ENCODE measurements around the gene SDK2. TPM values are rescaled to one million over a fixed set of nuclear protein-coding genes. Genes with fewer than 3 reads are reported as not detected.

The SDK2 gene
- polyA plus RNA-seq, 2 of the 4 experiments (the other 2 are of a cell fraction), result 0.36 to 0.57 TPM

GRCh38 chr17:73445466-73445865, 198.8 kb downstream of the SDK2 start:
- FAIRE-seq (no peak), DNase-seq (ENCODE audit: low read depth in 1 of 2, low spot score in 1 of 2) (no peak), ATAC-seq (no peak)
- Histone ChIP-seq H3K4me3 (no peak overlapping the region), H3K4me1 (no peaks in the 10 kb centered on the region), H3K9me3 (no peaks in the 10 kb centered on the region), H3K4me2 (no peak overlapping the region), H3K27ac (no peak overlapping the region)
- ChIA-PET POLR2A (no interaction called here), CTCF (interaction anchor here (0.6 to 3.3 kb wide), 6 partner anchors 8 to 730 kb away, joined by 3 to 29 read pairs (median 4); no protein-coding TSS in a partner anchor)
- 75% methylated on average over 7 of the region's 7 CpGs for WGBS (ENCODE audit: missing lambda C conversion rate)
- TF ChIP-seq RFX5 (IDR thresholded peaks at IDR 0.05) (no peak), FOSB (CRISPR knock-in tag; IDR thresholded peaks at IDR 0.05) (no peak), NFE2L2 (conservative IDR thresholded peaks at IDR 0.05; ENCODE audit: low read length) (no peak), BHLHE40 (IDR thresholded peaks at IDR 0.05; ENCODE audit: low read depth, low read length) (no peak), ATOH8 (CRISPR knock-in tag; IDR thresholded peaks at IDR 0.05; ENCODE audit: low read depth) (no peak), RCOR1 (IDR thresholded peaks at IDR 0.05; ENCODE audit: low read depth, low read length) (no peak), MAZ (IDR thresholded peaks at IDR 0.05; ENCODE audit: borderline replicate concordance, low read depth, low read length) (no peak), HES2 (IDR thresholded peaks at IDR 0.05) (no peak), HDAC2 (IDR thresholded peaks at IDR 0.05) (no peak), CHD4 (IDR thresholded peaks at IDR 0.05; ENCODE audit: borderline replicate concordance) (no peak), EHMT2 (IDR thresholded peaks at IDR 0.05; ENCODE audit: low read depth) (no peak), HMGXB4 (CRISPR knock-in tag; IDR thresholded peaks at IDR 0.05; ENCODE audit: borderline replicate concordance) (no peak), ZNF302 (CRISPR knock-in tag; IDR thresholded peaks at IDR 0.05) (no peak), TFCP2L1 (CRISPR knock-in tag; IDR thresholded peaks at IDR 0.05) (no peak), MYC (IDR thresholded peaks at IDR 0.05; ENCODE audit: borderline replicate concordance, low read length) (no peak), MAFK (IDR thresholded peaks at IDR 0.05; ENCODE audit: partially characterized antibody) (no peak), RAD21 (conservative IDR thresholded peaks at IDR 0.05 in 1 of 2, IDR thresholded peaks at IDR 0.05 in 1 of 2) (no peak)

GRCh38 chr17:73444021-73444420, 200.2 kb downstream of the SDK2 start:
- no peak for ATAC-seq
- H3K4me2 ChIP-seq, result no peak overlapping the region
- no peaks in the 10 kb centered on the region for H3K9me3 ChIP-seq
- no peak overlapping the region for H3K27ac ChIP-seq
- DNase-seq (ENCODE audit: low read depth in 1 of 2, low spot score in 1 of 2), result no peak
- no peaks in the 10 kb centered on the region for H3K4me1 ChIP-seq
- no peak for TF ChIP-seq HDAC2 (IDR thresholded peaks at IDR 0.05)
- POLR2A ChIA-PET, result no interaction called here
- CTCF ChIA-PET, result interaction anchor here (1.2 to 3.3 kb wide), 4 partner anchors 14 to 732 kb away, joined by 3 to 29 read pairs (median 9); no protein-coding TSS in a partner anchor
- no peak for FAIRE-seq
- H3K4me3 ChIP-seq, result no peak overlapping the region
- WGBS (ENCODE audit: missing lambda C conversion rate), result 78% methylated on average over 7 of the region's 8 CpGs

DNA sequence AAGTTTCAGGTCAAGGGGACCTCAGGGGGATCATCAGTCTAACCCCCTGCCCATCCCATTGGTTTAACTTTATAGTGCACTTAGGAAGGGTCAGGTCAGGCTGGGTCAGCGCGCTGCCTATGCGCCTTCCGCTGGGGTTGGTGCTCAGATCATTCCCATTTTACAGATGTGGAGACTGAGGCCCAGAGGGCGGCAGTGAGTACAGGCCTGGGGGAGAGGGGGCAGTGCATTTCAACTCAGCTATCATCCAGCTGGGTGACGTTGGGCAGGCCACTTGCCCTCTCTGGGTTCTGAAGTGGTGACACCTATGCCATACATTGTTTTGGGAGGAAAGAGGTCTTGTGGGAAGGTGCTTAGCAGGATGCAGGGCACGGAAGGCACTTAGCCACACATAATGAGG, 204.6 kb downstream of the SDK2 start:
- 85% methylated on average over 7 of the region's 7 CpGs for WGBS (ENCODE audit: missing lambda C conversion rate)
- Histone ChIP-seq H3K4me3 (no peak overlapping the region), H3K4me1 (no peaks in the 10 kb centered on the region), H3K9me3 (no peaks in the 10 kb centered on the region), H3K27ac (no peak overlapping the region), H3K4me2 (no peak overlapping the region)
- FAIRE-seq (no peak), DNase-seq (ENCODE audit: low read depth in 1 of 2, low spot score in 1 of 2) (no peak), ATAC-seq (no peak)
- CTCF ChIA-PET, result interaction anchor here (2.6 kb wide), 1 partner anchor 10 kb away, joined by 15 read pairs; no protein-coding TSS in a partner anchor
- POLR2A ChIA-PET, result no interaction called here
- TF ChIP-seq JUN (IDR thresholded peaks at IDR 0.05) (no peak), EP300 (IDR thresholded peaks at IDR 0.05) (no peak), FOSB (CRISPR knock-in tag; IDR thresholded peaks at IDR 0.05) (no peak), BHLHE40 (IDR thresholded peaks at IDR 0.05; ENCODE audit: low read depth, low read length) (no peak), MAZ (IDR thresholded peaks at IDR 0.05; ENCODE audit: borderline replicate concordance, low read depth, low read length) (no peak), EHMT2 (IDR thresholded peaks at IDR 0.05; ENCODE audit: low read depth) (no peak)
- TF ChIP-seq, protein P1, sequence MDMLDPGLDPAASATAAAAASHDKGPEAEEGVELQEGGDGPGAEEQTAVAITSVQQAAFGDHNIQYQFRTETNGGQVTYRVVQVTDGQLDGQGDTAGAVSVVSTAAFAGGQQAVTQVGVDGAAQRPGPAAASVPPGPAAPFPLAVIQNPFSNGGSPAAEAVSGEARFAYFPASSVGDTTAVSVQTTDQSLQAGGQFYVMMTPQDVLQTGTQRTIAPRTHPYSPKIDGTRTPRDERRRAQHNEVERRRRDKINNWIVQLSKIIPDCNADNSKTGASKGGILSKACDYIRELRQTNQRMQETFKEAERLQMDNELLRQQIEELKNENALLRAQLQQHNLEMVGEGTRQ (IDR thresholded peaks at IDR 0.05), result no peak

All from A549 (cell line).